ENCODE results near the gene C6orf52. TPM values are rescaled to one million over a fixed set of nuclear protein-coding genes. Genes with fewer than 3 reads are reported as not detected.

The C6orf52 gene
- total and polyA plus RNA-seq, 9 of the 15 experiments (the other 6 are each of a cell fraction or from before 2014, with no cell fraction given) = 6.7 to 37.0 (median 11.1) TPM

- no peak overlapping the region for H3K27ac ChIP-seq (ENCODE audit: extremely low read depth, low read depth, low read length)
- H3K79me2 ChIP-seq (ENCODE audit: control insufficient read depth, insufficient read depth, low read length) = no peaks in the 10 kb centered on the region
- ChIA-PET POLR2A (interaction anchor here (1.5 kb wide), 1 partner anchor 16 kb away, joined by 3 read pairs; no protein-coding TSS in a partner anchor), CTCF (ENCODE audit: low intra/inter-chr PET ratio) (no interaction called here)
- in situ Hi-C loops (cut with MboI) = no loop called here
- H3K9me1 ChIP-seq (ENCODE audit: control insufficient read depth, insufficient read depth, low read length) = no peaks in the 10 kb centered on the region
- no peak overlapping the region for H3K4me2 ChIP-seq (ENCODE audit: insufficient read depth, low read length)
- 37% methylated on average over 3 of the region's 3 CpGs for WGBS (ENCODE audit: insufficient coverage, low coverage, missing lambda C conversion rate)
- peaks cover 2 to 18% of the 10 kb centered on the region in 2 experiments; a peak in 3 of 5 replicates for H3K4me1 ChIP-seq (replicated peaks in 1 of 2; ENCODE audit: control insufficient read depth in 2 of 2, insufficient read depth in 2 of 2, low read length in 2 of 2)
- no peak for FAIRE-seq
- DNase-seq (ENCODE audit: extremely low read depth in 1 of 4, low spot score in 3 of 4) = no peak
- H2AFZ ChIP-seq (ENCODE audit: low read depth, low read length) = no peak overlapping the region
- no TSS peak for BruUV-seq (replicated peaks)
- no peaks in the 10 kb centered on the region for H3K9me3 ChIP-seq (replicated peaks; ENCODE audit: control insufficient read depth, insufficient read depth, low read depth, low read length)
- no peaks in the 10 kb centered on the region for H3K36me3 ChIP-seq (ENCODE audit: control insufficient read depth, insufficient read depth, low read length)
- H4K20me1 ChIP-seq (replicated peaks; ENCODE audit: control insufficient read depth, insufficient read depth, low read length) = no peaks in the 10 kb centered on the region
- no peak for ATAC-seq
- no peak overlapping the region for H3K4me3 ChIP-seq
- intact Hi-C loops (cut with micrococcal nuclease) = no loop called here
- H3K27me3 ChIP-seq (ENCODE audit: control insufficient read depth in 2 of 2, insufficient read depth in 2 of 2, low read length in 2 of 2) = no peaks in the 10 kb centered on the region
- no peak overlapping the region for H3K9ac ChIP-seq (ENCODE audit: insufficient read depth in 1 of 2, low read depth in 2 of 2, low read length in 2 of 2)
- no peak for TF ChIP-seq U2AF2 (optimal IDR thresholded peaks at IDR 0.05; ENCODE audit: low read depth, low read length)
- no peak for TF ChIP-seq MTF1 (CRISPR knock-in tag; IDR thresholded peaks at IDR 0.05; ENCODE audit: borderline replicate concordance)
- 0 out of 2 replicates have a peak, but pooled peaks have one; percentile 7 for TF ChIP-seq MGA (IDR thresholded peaks at IDR 0.05)
- no peak for TF ChIP-seq BDP1 (IDR thresholded peaks at IDR 0.05; ENCODE audit: insufficient read depth, insufficient read length)
- TF ChIP-seq CHD2 (IDR thresholded peaks at IDR 0.05; ENCODE audit: low read depth, low read length) = no peak
These were observed 12.6 kb downstream of the C6orf52 start for GRCh38 chr6:10681795-10682194.
